Stimulated activated memory B cell treated with anti-CD40 and anti-IgM and Interleukin-4, amounts not matched to agents 10 μg/mL and 1 μg/mL and 100 μg/mL, for 72 hours (primary cell): Measurements from ENCODE around the gene EFCAB6.

Source experiments
- ATAC-seq: fragments of 150-1000 bp; cut with Tn5 transposase; 2 replicates; pipeline ENCODE4 v1.10.0; 2021
- H3K27ac Mint-ChIP-seq: one replicate; pipeline ENCODE4 v1.8.0; 2022; ENCODE audit warnings: mild to moderate bottlenecking, mixed read lengths
- H3K27me3 Mint-ChIP-seq: one replicate; pipeline ENCODE4 v1.8.0; 2022; ENCODE audit warnings: mixed read lengths
- H3K36me3 Mint-ChIP-seq: one replicate; pipeline ENCODE4 v1.8.0; 2022; ENCODE audit warnings: mixed read lengths
- H3K4me1 Mint-ChIP-seq: one replicate; pipeline ENCODE4 v1.8.0; 2022; ENCODE audit warnings: mixed read lengths
- H3K4me3 Mint-ChIP-seq: one replicate; pipeline ENCODE4 v1.8.0; 2022; ENCODE audit warnings: mild to moderate bottlenecking, moderate library complexity, mixed read lengths
- H3K9me3 Mint-ChIP-seq: one replicate; pipeline ENCODE4 v1.8.0; 2022; ENCODE audit warnings: mixed read lengths

The EFCAB6 gene

GRCh38 chr22:43740587-43741270, 71.4 kb downstream of the EFCAB6 start:
- no peaks in the 10 kb centered on the region for H3K36me3 Mint-ChIP-seq
- no peak overlapping the region for H3K4me3 Mint-ChIP-seq
- peaks cover 13% of the 10 kb centered on the region for H3K27me3 Mint-ChIP-seq
- ATAC-seq = no peak
- H3K27ac Mint-ChIP-seq = no peak overlapping the region
- H3K4me1 Mint-ChIP-seq = peaks cover 7% of the 10 kb centered on the region
- peaks cover 5% of the 10 kb centered on the region for H3K9me3 Mint-ChIP-seq

- H3K4me3 Mint-ChIP-seq = no peak overlapping the region
- H3K27me3 Mint-ChIP-seq = peaks cover 13% of the 10 kb centered on the region
Observed at GRCh38 chr22:43739851-43740379, 72.2 kb downstream of the EFCAB6 start.

GRCh38 chr22:43737150-43737828, 74.8 kb downstream of the EFCAB6 start:
- no peaks in the 10 kb centered on the region for H3K27me3 Mint-ChIP-seq
- H3K9me3 Mint-ChIP-seq = no peaks in the 10 kb centered on the region
- H3K4me1 Mint-ChIP-seq = no peaks in the 10 kb centered on the region
- no peak for ATAC-seq
- H3K4me3 Mint-ChIP-seq = no peak overlapping the region
- H3K27ac Mint-ChIP-seq = no peak overlapping the region
- H3K36me3 Mint-ChIP-seq = no peaks in the 10 kb centered on the region

More at GRCh38 chr22:43739851-43740379, 72.2 kb downstream of the EFCAB6 start:
- Mint-ChIP-seq H3K4me1 (peaks cover 7% of the 10 kb centered on the region), H3K9me3 (peaks cover 5% of the 10 kb centered on the region), H3K27ac (no peak overlapping the region), H3K36me3 (no peaks in the 10 kb centered on the region)
- no peak for ATAC-seq

- Mint-ChIP-seq H3K4me1 (no peaks in the 10 kb centered on the region), H3K27ac (no peak overlapping the region), H3K9me3 (no peaks in the 10 kb centered on the region), H3K36me3 (no peaks in the 10 kb centered on the region), H3K27me3 (no peaks in the 10 kb centered on the region), H3K4me3 (no peak overlapping the region)
- ATAC-seq = no peak
Observed at GRCh38 chr22:43736651-43737050, 75.5 kb downstream of the EFCAB6 start.

- H3K9me3 Mint-ChIP-seq = no peaks in the 10 kb centered on the region
Observed at GRCh38 chr22:43734370-43735150, 77.5 kb downstream of the EFCAB6 start.

GRCh38 chr22:43733138-43733537, 79.0 kb downstream of the EFCAB6 start:
- Mint-ChIP-seq H3K9me3 (no peaks in the 10 kb centered on the region), H3K4me1 (no peaks in the 10 kb centered on the region), H3K27ac (no peak overlapping the region), H3K4me3 (no peak overlapping the region), H3K36me3 (no peaks in the 10 kb centered on the region), H3K27me3 (peaks cover 22% of the 10 kb centered on the region)
- no peak for ATAC-seq

More at GRCh38 chr22:43734370-43735150, 77.5 kb downstream of the EFCAB6 start:
- Mint-ChIP-seq H3K36me3 (no peaks in the 10 kb centered on the region), H3K4me1 (no peaks in the 10 kb centered on the region), H3K27ac (no peak overlapping the region), H3K4me3 (no peak overlapping the region), H3K27me3 (peaks cover 8% of the 10 kb centered on the region)
- no peak for ATAC-seq

- Mint-ChIP-seq H3K27ac (no peak overlapping the region), H3K36me3 (no peaks in the 10 kb centered on the region), H3K4me1 (no peaks in the 10 kb centered on the region), H3K4me3 (no peak overlapping the region), H3K9me3 (peaks cover 3% of the 10 kb centered on the region), H3K27me3 (peaks cover 23% of the 10 kb centered on the region)
- ATAC-seq = no peak
Observed at GRCh38 chr22:43731988-43732387, 80.1 kb downstream of the EFCAB6 start.

GRCh38 chr22:43726964-43727543, 85.1 kb downstream of the EFCAB6 start:
- peaks cover 23% of the 10 kb centered on the region for H3K27me3 Mint-ChIP-seq
- ATAC-seq = no peak
- H3K4me3 Mint-ChIP-seq = no peak overlapping the region
- no peaks in the 10 kb centered on the region for H3K36me3 Mint-ChIP-seq
- H3K27ac Mint-ChIP-seq = no peak overlapping the region
- H3K9me3 Mint-ChIP-seq = peaks cover 3% of the 10 kb centered on the region
- H3K4me1 Mint-ChIP-seq = no peaks in the 10 kb centered on the region

- Mint-ChIP-seq H3K27ac (no peak overlapping the region), H3K4me1 (peaks cover under 1% of the 10 kb centered on the region)
Observed at GRCh38 chr22:43726322-43726721, 85.8 kb downstream of the EFCAB6 start.

GRCh38 chr22:43723816-43724215, 88.3 kb downstream of the EFCAB6 start:
- no peaks in the 10 kb centered on the region for H3K36me3 Mint-ChIP-seq
- ATAC-seq = no peak
- H3K27ac Mint-ChIP-seq = no peak overlapping the region
- H3K4me1 Mint-ChIP-seq = peaks cover 17% of the 10 kb centered on the region
- H3K4me3 Mint-ChIP-seq = no peak overlapping the region
- peaks cover 8% of the 10 kb centered on the region for H3K27me3 Mint-ChIP-seq
- H3K9me3 Mint-ChIP-seq = peaks cover 5% of the 10 kb centered on the region

More at GRCh38 chr22:43726322-43726721, 85.8 kb downstream of the EFCAB6 start:
- H3K9me3 Mint-ChIP-seq = peaks cover 3% of the 10 kb centered on the region
- ATAC-seq = no peak
- no peaks in the 10 kb centered on the region for H3K36me3 Mint-ChIP-seq
- peaks cover 23% of the 10 kb centered on the region for H3K27me3 Mint-ChIP-seq
- no peak overlapping the region for H3K4me3 Mint-ChIP-seq

- Mint-ChIP-seq H3K27me3 (no peaks in the 10 kb centered on the region), H3K4me1 (peaks cover 17% of the 10 kb centered on the region), H3K27ac (no peak overlapping the region), H3K4me3 (no peak overlapping the region), H3K36me3 (no peaks in the 10 kb centered on the region), H3K9me3 (peaks cover 5% of the 10 kb centered on the region)
- ATAC-seq = no peak
Observed at GRCh38 chr22:43722444-43722843, 89.7 kb downstream of the EFCAB6 start.

GRCh38 chr22:43720716-43721115, 91.4 kb downstream of the EFCAB6 start:
- no peak for ATAC-seq
- Mint-ChIP-seq H3K9me3 (peaks cover 2% of the 10 kb centered on the region), H3K27ac (no peak overlapping the region), H3K4me1 (peaks cover 17% of the 10 kb centered on the region), H3K36me3 (no peaks in the 10 kb centered on the region), H3K4me3 (no peak overlapping the region), H3K27me3 (no peaks in the 10 kb centered on the region)

GRCh38 chr22:43714104-43714503, 98.0 kb downstream of the EFCAB6 start:
- no peaks in the 10 kb centered on the region for H3K36me3 Mint-ChIP-seq
- no peak overlapping the region for H3K27ac Mint-ChIP-seq
- no peak for ATAC-seq
- H3K9me3 Mint-ChIP-seq = no peaks in the 10 kb centered on the region
- H3K27me3 Mint-ChIP-seq = no peaks in the 10 kb centered on the region
- H3K4me3 Mint-ChIP-seq = no peak overlapping the region
- H3K4me1 Mint-ChIP-seq = no peaks in the 10 kb centered on the region

GRCh38 chr22:43711681-43712080, 100.4 kb downstream of the EFCAB6 start:
- Mint-ChIP-seq H3K4me1 (no peaks in the 10 kb centered on the region), H3K36me3 (no peaks in the 10 kb centered on the region), H3K27ac (no peak overlapping the region), H3K27me3 (peaks cover 18% of the 10 kb centered on the region), H3K4me3 (no peak overlapping the region), H3K9me3 (no peaks in the 10 kb centered on the region)
- no peak for ATAC-seq

GRCh38 chr22:43707648-43708047, 104.5 kb downstream of the EFCAB6 start:
- peaks cover 39% of the 10 kb centered on the region for H3K27me3 Mint-ChIP-seq
- no peak overlapping the region for H3K27ac Mint-ChIP-seq
- peaks cover 14% of the 10 kb centered on the region for H3K9me3 Mint-ChIP-seq
- H3K36me3 Mint-ChIP-seq = peaks cover 6% of the 10 kb centered on the region
- ATAC-seq = no peak
- no peak overlapping the region for H3K4me3 Mint-ChIP-seq
- H3K4me1 Mint-ChIP-seq = no peaks in the 10 kb centered on the region
